Heart left ventricle (tissue), 16 donors: ENCODE data around the gene CERT1. TPM values are rescaled to one million over a fixed set of nuclear protein-coding genes. Genes with fewer than 3 reads are reported as not detected.

Source experiments
- ATAC-seq, 4 donors: fragments of 200-7000 bp; cut with Tn5 transposase; one replicate each; pipeline ENCODE4 v1.9.1; 2020 to 2022; ENCODE audit warnings: moderate library complexity in 4 of 4, mild to moderate bottlenecking in 3 of 4, moderate number of reproducible peaks in 1 of 4
- DNase-seq, 5 donors: peaks; one replicate each; pipeline ENCODE4 v3.0.0-alpha.2; 2020
- H3K27ac ChIP-seq, 12 donors: fragments of 200-600 bp; sonication (generic) in 4 of 12; one replicate each; pipeline versions ENCODE4 v1.5.0 to v1.8.0; 2016 to 2022; ENCODE audit warnings: mild to moderate bottlenecking in 2 of 12
- H3K27me3 ChIP-seq, 9 donors: fragments of 200-600 bp; sonication (generic) in 2 of 9; one replicate each; pipeline versions ENCODE4 v1.5.1 to v1.8.0; 2016 to 2022; ENCODE audit warnings: mild to moderate bottlenecking in 3 of 9
- H3K36me3 ChIP-seq, 9 donors: fragments of 200-600 bp; sonication (generic) in 2 of 9; one replicate each; pipeline versions ENCODE4 v1.5.0 to v1.8.0; 2018 to 2022; ENCODE audit warnings: mild to moderate bottlenecking in 2 of 9
- H3K4me1 ChIP-seq, 12 donors: fragments of 200-600 bp; sonication (generic) in 4 of 12; one replicate each; pipeline versions ENCODE4 v1.5.0 to v1.8.0; 2016 to 2022; ENCODE audit warnings: mild to moderate bottlenecking in 3 of 12
- H3K4me3 ChIP-seq, 12 donors: fragments of 200-600 bp; sonication (generic) in 4 of 12; one replicate each; pipeline versions ENCODE4 v1.5.0 to v1.8.0; 2017 to 2022; ENCODE audit warnings: mild to moderate bottlenecking in 9 of 12, moderate library complexity in 4 of 12
- H3K9me3 ChIP-seq, 12 donors: fragments of 200-600 bp; sonication (generic) in 4 of 12; one replicate each; pipeline versions ENCODE4 v1.5.0 to v1.8.0; 2016 to 2022; ENCODE audit warnings: mild to moderate bottlenecking in 1 of 12
- POLR2A ChIP-seq, 2 donors: fragments of 450-650 bp; IDR thresholded peaks; one replicate each; pipeline ENCODE4 v1.6.1; 2017; ENCODE audit warnings: antibody characterized with exemption in 2 of 2, mild to moderate bottlenecking in 2 of 2, moderate library complexity in 2 of 2
- WGBS, 4 donors: extraction: QIAGEN DNeasy Blood & Tissue Kit in 2 of 4; methylation state at CpG; one replicate each; pipeline versions ENCODE4 v1.1.5 to v1.1.7; 2013 to 2018; 5-methylcytosine and 5-hydroxymethylcytosine counted together
- intact Hi-C, 10 donors: fragments of 100-400 bp; cut with DNase I; formaldehyde crosslinking; loops; one replicate each; pipeline versions ENCODE4 v1.11.1 to v1.14.2; 2022
- polyA plus RNA-seq, 2 donors: library from polyadenylated mRNA; stranded (reverse); fragments of 200-250 nt; gene quantifications; one replicate each; pipeline ENCODE4 v1.2.3, GENCODE V29; 2013
- total RNA-seq, 9 donors: library from RNA; depleted of rRNA in 2 of 9; stranded (reverse); fragments of >200 nt in 2 of 9; fragmentation: NEBNext Ultra II Directional in 3 of 9; extraction: Animal tissue kit (Norgen Biotek cat#: 25700) in 3 of 9; gene quantifications; one replicate each; pipeline versions ENCODE4 v1.1.0 to v1.2.4, GENCODE V29; 2016 to 2023
- TF ChIP-seq, protein P1 (sequence below), 12 donors: fragments of 200-600 bp; sonication (generic) in 4 of 12; IDR thresholded peaks; one replicate each; pipeline versions ENCODE4 v1.5.0 to v1.8.0; 2018 to 2022; ENCODE audit warnings: antibody characterized with exemption in 12 of 12, mild to moderate bottlenecking in 5 of 12
- donor health status: ischemic (EF 13 %, LVEDD 7.1; RV severe dilation, severe dysfunction).
- donor health status: healthy with polysubstance abuse.
- donor health status: DM: no; HTN: yes; CAD: no.
- donor health status: DM: no; HTN: no; CAD: no.
- donor health status: ischemic (EF 25% LVEDD 6.9; RV normal size, moderate dysfunction).
- donor health status: ischemic (EF 25% LVEDD 5.7; RV mildly dilated, moderate dysfunction).
- donor health status: healthy.
- donor health status: DM: yes; HTN: yes; CAD: no.
- donor health status: ischemic (EF 35%, LVEDD 5.7; RV mildly dilated, moderate dysfunction).
- donor health status: nonischemic (EF 11% LVEDD 7.7; RV severe dilation, severe dysfunction).
- donor health status: DM: yes; HTN: yes; CAD: no.
- donor health status: PGD.
- donor health status: ischemic (EF 29% LVEDD 5.4; RV normal size, mild dysfunction).
- donor health status: nonischemic (EF 23%, LVEDD 6.1; RV moderate dilation, normal function).

CERT1 gene
- total and polyA plus RNA-seq, 11 donors, result 6.7 to 57.6 (median 27.3) TPM

DNA sequence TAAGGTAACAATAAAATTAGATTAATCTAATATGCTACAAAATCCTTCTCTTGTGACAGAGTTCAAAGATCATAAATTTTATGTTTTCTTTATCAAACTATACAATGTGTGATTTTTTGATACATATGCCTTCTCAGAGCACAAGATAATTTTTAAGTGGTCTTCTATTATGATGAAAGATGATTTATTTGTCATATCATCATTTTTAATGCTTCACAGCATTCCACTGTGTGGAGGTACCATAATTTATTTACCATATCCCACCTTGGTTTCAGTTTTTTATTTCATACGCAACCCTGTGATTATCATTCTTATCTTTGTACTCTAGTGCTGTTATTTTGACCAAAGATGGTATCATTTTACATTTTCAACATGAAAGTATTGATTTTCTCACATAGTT, 41.9 kb upstream of the CERT1 start:
- Histone ChIP-seq H3K9me3 (peaks cover 0 to 11% (median 0%) of the 10 kb centered on the region in 12 donors), H3K27ac (no peak overlapping the region), H3K27me3 (no peaks in the 10 kb centered on the region), H3K36me3 (peaks cover 0 to 56% (median 22%) of the 10 kb centered on the region in 9 donors), H3K4me1 (peaks cover 0 to 7% (median 0%) of the 10 kb centered on the region in 12 donors), H3K4me3 (no peak overlapping the region)
- DNase-seq, result no peak
- WGBS, 4 donors, result 90 to 96% (median 92%) methylated on average over 1 of the region's 1 CpG
- no peak for ATAC-seq
- TF ChIP-seq, protein P1, sequence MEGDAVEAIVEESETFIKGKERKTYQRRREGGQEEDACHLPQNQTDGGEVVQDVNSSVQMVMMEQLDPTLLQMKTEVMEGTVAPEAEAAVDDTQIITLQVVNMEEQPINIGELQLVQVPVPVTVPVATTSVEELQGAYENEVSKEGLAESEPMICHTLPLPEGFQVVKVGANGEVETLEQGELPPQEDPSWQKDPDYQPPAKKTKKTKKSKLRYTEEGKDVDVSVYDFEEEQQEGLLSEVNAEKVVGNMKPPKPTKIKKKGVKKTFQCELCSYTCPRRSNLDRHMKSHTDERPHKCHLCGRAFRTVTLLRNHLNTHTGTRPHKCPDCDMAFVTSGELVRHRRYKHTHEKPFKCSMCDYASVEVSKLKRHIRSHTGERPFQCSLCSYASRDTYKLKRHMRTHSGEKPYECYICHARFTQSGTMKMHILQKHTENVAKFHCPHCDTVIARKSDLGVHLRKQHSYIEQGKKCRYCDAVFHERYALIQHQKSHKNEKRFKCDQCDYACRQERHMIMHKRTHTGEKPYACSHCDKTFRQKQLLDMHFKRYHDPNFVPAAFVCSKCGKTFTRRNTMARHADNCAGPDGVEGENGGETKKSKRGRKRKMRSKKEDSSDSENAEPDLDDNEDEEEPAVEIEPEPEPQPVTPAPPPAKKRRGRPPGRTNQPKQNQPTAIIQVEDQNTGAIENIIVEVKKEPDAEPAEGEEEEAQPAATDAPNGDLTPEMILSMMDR (IDR thresholded peaks at IDR 0.05), result no peak
- no peak for TF ChIP-seq POLR2A (IDR thresholded peaks at IDR 0.05)
- intact Hi-C loops, result no loop called here

DNA sequence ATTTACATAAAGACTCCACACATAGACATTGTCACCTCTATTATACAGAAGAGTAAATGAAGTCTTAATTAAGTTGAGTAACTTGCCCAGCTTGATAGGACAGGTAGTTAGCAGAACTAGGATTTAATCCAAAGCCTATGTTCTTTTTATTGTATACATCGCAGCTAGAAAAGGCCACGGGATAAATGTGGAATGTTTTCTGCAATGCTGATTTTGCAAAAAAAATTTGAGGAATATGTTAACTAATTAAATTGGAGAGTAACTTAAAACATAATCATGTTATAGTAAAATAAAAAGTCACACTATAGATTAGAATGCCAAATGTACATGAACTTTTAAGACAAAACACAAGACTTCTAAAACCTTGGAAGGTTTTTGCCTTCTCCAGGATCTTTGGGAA, 41.3 kb upstream of the CERT1 start:
- Histone ChIP-seq H3K27me3 (no peaks in the 10 kb centered on the region), H3K4me1 (peaks cover 0 to 6% (median 0%) of the 10 kb centered on the region in 12 donors), H3K4me3 (no peak overlapping the region), H3K27ac (no peak overlapping the region), H3K36me3 (peaks cover 0 to 55% (median 22%) of the 10 kb centered on the region in 9 donors), H3K9me3 (peaks cover 0 to 11% (median 0%) of the 10 kb centered on the region in 12 donors)
- ATAC-seq, result no peak
- 94 to 97% (median 96%) methylated on average over 2 of the region's 2 CpGs for WGBS, 4 donors
- no peak for DNase-seq
- TF ChIP-seq POLR2A (IDR thresholded peaks at IDR 0.05), result no peak
- TF ChIP-seq, protein P1 (IDR thresholded peaks at IDR 0.05), result no peak
- intact Hi-C loops, result no loop called here

DNA sequence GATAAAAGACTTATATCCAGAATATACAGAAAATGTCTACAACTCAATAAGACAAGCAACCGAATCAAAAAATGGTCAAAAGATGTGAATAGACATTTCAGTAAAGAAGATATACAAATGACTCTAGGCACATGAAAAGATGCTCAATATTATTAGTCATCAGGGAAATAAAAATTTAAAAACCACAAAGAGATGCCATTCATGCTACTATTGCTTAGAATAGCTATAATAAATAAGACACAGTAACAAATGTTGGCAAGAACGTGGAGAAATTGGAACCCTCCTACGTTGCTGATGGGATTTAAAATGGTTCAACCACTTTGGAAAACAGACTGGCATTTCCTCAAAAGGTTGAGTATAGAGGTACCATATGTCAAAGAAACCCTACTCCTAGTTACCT, 40.0 kb upstream of the CERT1 start:
- no peak for ATAC-seq
- peaks cover 0 to 54% (median 22%) of the 10 kb centered on the region in 9 donors for H3K36me3 ChIP-seq
- no peak for TF ChIP-seq POLR2A (IDR thresholded peaks at IDR 0.05)
- TF ChIP-seq, protein P1 (IDR thresholded peaks at IDR 0.05), result no peak

DNA sequence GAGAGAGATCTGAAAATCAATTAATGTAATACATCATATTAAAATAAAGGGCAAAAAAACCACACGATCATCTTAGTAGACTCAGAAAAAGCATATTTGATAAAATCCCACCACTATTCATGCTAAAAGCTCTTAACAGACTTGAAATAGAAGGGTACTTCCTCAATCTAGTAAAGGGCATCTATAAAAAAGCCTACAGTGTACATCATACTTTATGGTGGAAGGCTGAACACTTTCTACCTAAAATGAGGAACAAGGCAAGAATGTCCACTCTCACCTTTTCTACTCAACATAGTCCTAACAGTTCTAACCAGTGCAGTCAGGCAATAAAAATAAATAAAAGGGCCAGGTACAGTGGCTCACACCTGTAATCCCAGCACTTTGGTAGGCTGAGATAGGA, 39.2 kb upstream of the CERT1 start:
- ATAC-seq, result no peak
- intact Hi-C loops, result no loop called here

More for the DNA sequence above, 40.0 kb upstream of the CERT1 start:
- 95 to 98% (median 96%) methylated on average over 3 of the region's 3 CpGs for WGBS, 4 donors
- DNase-seq, result no peak
- H3K9me3 ChIP-seq, result no peaks in the 10 kb centered on the region
- no peak overlapping the region for H3K4me3 ChIP-seq
- H3K27me3 ChIP-seq, result no peaks in the 10 kb centered on the region
- intact Hi-C loops, result no loop called here
- peaks cover 0 to 10% (median 0%) of the 10 kb centered on the region in 12 donors for H3K4me1 ChIP-seq
- no peak overlapping the region for H3K27ac ChIP-seq

More for the DNA sequence above, 39.2 kb upstream of the CERT1 start:
- no peak for DNase-seq
- H3K27me3 ChIP-seq, result no peaks in the 10 kb centered on the region
- no peaks in the 10 kb centered on the region for H3K9me3 ChIP-seq
- peaks cover 0 to 50% (median 22%) of the 10 kb centered on the region in 9 donors for H3K36me3 ChIP-seq
- no peak overlapping the region for H3K27ac ChIP-seq
- peaks cover 0 to 10% (median 0%) of the 10 kb centered on the region in 12 donors for H3K4me1 ChIP-seq
- no peak for TF ChIP-seq POLR2A (IDR thresholded peaks at IDR 0.05)
- TF ChIP-seq, protein P1 (IDR thresholded peaks at IDR 0.05), result no peak
- 94 to 98% (median 97%) methylated on average over 1 of the region's 1 CpG for WGBS, 4 donors
- H3K4me3 ChIP-seq, result no peak overlapping the region
